Panc1 (cell line): ENCODE results near the gene MS4A6A. TPM values are rescaled to one million over a fixed set of nuclear protein-coding genes. Genes with fewer than 3 reads are reported as not detected.

Source experiments
- ATAC-seq: fragments of 200-7000 bp; cut with Tn5 transposase; 2 replicates; pipeline ENCODE4 v1.9.1; 2020; ENCODE audit warnings: mild to moderate bottlenecking, moderate library complexity
- BruUV-seq: library from RNA; stranded (reverse); fragments of 400-500 nt; replicated peaks from 2 replicates; lab custom pipeline; 2021; lab: Mats Ljungman, UMichigan
- CTCF ChIA-PET: fragments of 300-600 bp; sonication (Branson Sonifier 250); formaldehyde crosslinking; loops from one replicate; lab custom pipeline; 2022; ENCODE audit warnings: antibody characterized with exemption; lab: Charles Lee
- POLR2A ChIA-PET: fragments of 300-600 bp; sonication (Branson Sonifier 250); formaldehyde crosslinking; loops from one replicate; lab custom pipeline; 2022; ENCODE audit warnings: antibody characterized with exemption; lab: Charles Lee
- DNase-seq: peaks from one replicate; pipeline ENCODE4 v3.0.0-alpha.2; 2010; ENCODE audit warnings: low read depth, low spot score
- H3K27ac ChIP-seq: 2 replicates; pipeline ENCODE4 v1.5.1; 2011; ENCODE audit warnings: mild to moderate bottlenecking, low read length, inconsistent platforms
- H3K27me3 ChIP-seq: fragments of 200-500 bp; sonication (Bioruptor generic); 2 replicates; pipeline ENCODE4 v1.6.0; 2014; ENCODE audit warnings: low read length, inconsistent platforms; ENCODE audit not compliant: control insufficient read depth, insufficient read depth
- H3K36me3 ChIP-seq: fragments of 200-500 bp; sonication (Bioruptor generic); 2 replicates; pipeline ENCODE4 v1.5.1; 2014; ENCODE audit warnings: inconsistent platforms, mild to moderate bottlenecking, low read length, moderate library complexity; ENCODE audit not compliant: control insufficient read depth, insufficient read depth
- H3K4me1 ChIP-seq: 2 replicates; pipeline ENCODE4 v1.5.1; 2011; ENCODE audit warnings: inconsistent platforms, mild to moderate bottlenecking, low read length, moderate library complexity; ENCODE audit not compliant: control insufficient read depth, insufficient read depth
- H3K4me3 ChIP-seq, 2 experiments: 2 replicates each; pipeline ENCODE4 v1.5.1; 2011 to 2012; ENCODE audit warnings: low read depth in 2 of 2, low read length in 2 of 2, mild to moderate bottlenecking in 2 of 2, inconsistent platforms in 1 of 2, moderate library complexity in 1 of 2
- H3K9me3 ChIP-seq: fragments of 200-500 bp; sonication (Bioruptor generic); 2 replicates; pipeline ENCODE4 v1.5.1; 2014; ENCODE audit warnings: low read depth, mild to moderate bottlenecking, inconsistent platforms, low read length, moderate library complexity; ENCODE audit not compliant: control insufficient read depth, insufficient read depth
- POLR2AphosphoS5 ChIP-seq: IDR thresholded peaks from 2 replicates; pipeline ENCODE4 v1.6.1; 2012; ENCODE audit warnings: mild to moderate bottlenecking, low read depth, low read length, moderate library complexity
- SIN3A ChIP-seq: IDR thresholded peaks from 2 replicates; pipeline ENCODE4 v1.6.1; 2012; ENCODE audit warnings: low read depth, mild to moderate bottlenecking, low read length, moderate library complexity, borderline replicate concordance; ENCODE audit not compliant: insufficient read depth
- TCF7L2 ChIP-seq: IDR thresholded peaks from 2 replicates; pipeline ENCODE4 v1.6.1; 2011; ENCODE audit warnings: mild to moderate bottlenecking, low read depth, low read length, inconsistent platforms
- in situ Hi-C: cut with HindIII; loops from 2 replicates; pipeline ENCODE4 v1.10.0; 2016; ENCODE audit warnings: low sequenced_read_pairs, low pct_unique_long_range_greater_than_20kb
- intact Hi-C: fragments of 100-400 bp; cut with micrococcal nuclease; formaldehyde crosslinking; loops from one replicate; pipeline ENCODE4 v1.10.0; 2022; ENCODE audit not compliant: unreplicated experiment
- total RNA-seq: library from RNA; stranded (reverse); gene quantifications from one replicate; pipeline ENCODE4 v1.2.1, GENCODE V29; 2021; ENCODE audit not compliant: unreplicated experiment
- TF ChIP-seq, protein P1 (sequence below): fragments of 450-650 bp; IDR thresholded peaks from 2 replicates; pipeline ENCODE4 v1.5.1; 2017; ENCODE audit warnings: mild to moderate bottlenecking
- TF ChIP-seq, protein P2 (sequence below), 2 experiments: IDR thresholded peaks; 2 replicates each; pipeline ENCODE4 v1.6.1; 2011 to 2012; ENCODE audit warnings: low read depth in 2 of 2, control low read depth in 1 of 2, low read length in 1 of 2, mild to moderate bottlenecking in 1 of 2, moderate library complexity in 1 of 2; ENCODE audit not compliant: insufficient read depth in 1 of 2

Gene MS4A6A
- total RNA-seq, 1 experiment from 2014 or later: not detected

GRCh38 chr11:60133917-60134316, 49.0 kb downstream of the MS4A6A start:
- no peaks in the 10 kb centered on the region for H3K27me3 ChIP-seq
- no peak overlapping the region for H3K27ac ChIP-seq
- TF ChIP-seq, protein P1, sequence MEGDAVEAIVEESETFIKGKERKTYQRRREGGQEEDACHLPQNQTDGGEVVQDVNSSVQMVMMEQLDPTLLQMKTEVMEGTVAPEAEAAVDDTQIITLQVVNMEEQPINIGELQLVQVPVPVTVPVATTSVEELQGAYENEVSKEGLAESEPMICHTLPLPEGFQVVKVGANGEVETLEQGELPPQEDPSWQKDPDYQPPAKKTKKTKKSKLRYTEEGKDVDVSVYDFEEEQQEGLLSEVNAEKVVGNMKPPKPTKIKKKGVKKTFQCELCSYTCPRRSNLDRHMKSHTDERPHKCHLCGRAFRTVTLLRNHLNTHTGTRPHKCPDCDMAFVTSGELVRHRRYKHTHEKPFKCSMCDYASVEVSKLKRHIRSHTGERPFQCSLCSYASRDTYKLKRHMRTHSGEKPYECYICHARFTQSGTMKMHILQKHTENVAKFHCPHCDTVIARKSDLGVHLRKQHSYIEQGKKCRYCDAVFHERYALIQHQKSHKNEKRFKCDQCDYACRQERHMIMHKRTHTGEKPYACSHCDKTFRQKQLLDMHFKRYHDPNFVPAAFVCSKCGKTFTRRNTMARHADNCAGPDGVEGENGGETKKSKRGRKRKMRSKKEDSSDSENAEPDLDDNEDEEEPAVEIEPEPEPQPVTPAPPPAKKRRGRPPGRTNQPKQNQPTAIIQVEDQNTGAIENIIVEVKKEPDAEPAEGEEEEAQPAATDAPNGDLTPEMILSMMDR: no peak
- TF ChIP-seq SIN3A (no peak), POLR2AphosphoS5 (no peak), TCF7L2 (no peak)
- TF ChIP-seq, protein P2, sequence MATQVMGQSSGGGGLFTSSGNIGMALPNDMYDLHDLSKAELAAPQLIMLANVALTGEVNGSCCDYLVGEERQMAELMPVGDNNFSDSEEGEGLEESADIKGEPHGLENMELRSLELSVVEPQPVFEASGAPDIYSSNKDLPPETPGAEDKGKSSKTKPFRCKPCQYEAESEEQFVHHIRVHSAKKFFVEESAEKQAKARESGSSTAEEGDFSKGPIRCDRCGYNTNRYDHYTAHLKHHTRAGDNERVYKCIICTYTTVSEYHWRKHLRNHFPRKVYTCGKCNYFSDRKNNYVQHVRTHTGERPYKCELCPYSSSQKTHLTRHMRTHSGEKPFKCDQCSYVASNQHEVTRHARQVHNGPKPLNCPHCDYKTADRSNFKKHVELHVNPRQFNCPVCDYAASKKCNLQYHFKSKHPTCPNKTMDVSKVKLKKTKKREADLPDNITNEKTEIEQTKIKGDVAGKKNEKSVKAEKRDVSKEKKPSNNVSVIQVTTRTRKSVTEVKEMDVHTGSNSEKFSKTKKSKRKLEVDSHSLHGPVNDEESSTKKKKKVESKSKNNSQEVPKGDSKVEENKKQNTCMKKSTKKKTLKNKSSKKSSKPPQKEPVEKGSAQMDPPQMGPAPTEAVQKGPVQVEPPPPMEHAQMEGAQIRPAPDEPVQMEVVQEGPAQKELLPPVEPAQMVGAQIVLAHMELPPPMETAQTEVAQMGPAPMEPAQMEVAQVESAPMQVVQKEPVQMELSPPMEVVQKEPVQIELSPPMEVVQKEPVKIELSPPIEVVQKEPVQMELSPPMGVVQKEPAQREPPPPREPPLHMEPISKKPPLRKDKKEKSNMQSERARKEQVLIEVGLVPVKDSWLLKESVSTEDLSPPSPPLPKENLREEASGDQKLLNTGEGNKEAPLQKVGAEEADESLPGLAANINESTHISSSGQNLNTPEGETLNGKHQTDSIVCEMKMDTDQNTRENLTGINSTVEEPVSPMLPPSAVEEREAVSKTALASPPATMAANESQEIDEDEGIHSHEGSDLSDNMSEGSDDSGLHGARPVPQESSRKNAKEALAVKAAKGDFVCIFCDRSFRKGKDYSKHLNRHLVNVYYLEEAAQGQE (IDR thresholded peaks at IDR 0.05; ENCODE audit: insufficient read depth in 1 of 2, low read depth in 2 of 2, low read length in 1 of 2): no peak
- no peaks in the 10 kb centered on the region for H3K4me1 ChIP-seq
- H3K4me3 ChIP-seq: no peak overlapping the region
- no peak for ATAC-seq
- POLR2A ChIA-PET: no interaction called here
- in situ Hi-C loops (no loop called here), intact Hi-C loops (loop anchor here (5.0 kb wide), 1 partner anchor 92 kb away; the partner anchor contains the start of gene OOSP2)
- BruUV-seq: no TSS peak
- CTCF ChIA-PET: no interaction called here
- DNase-seq: no peak
- no peaks in the 10 kb centered on the region for H3K9me3 ChIP-seq
- H3K36me3 ChIP-seq: no peaks in the 10 kb centered on the region

DNA sequence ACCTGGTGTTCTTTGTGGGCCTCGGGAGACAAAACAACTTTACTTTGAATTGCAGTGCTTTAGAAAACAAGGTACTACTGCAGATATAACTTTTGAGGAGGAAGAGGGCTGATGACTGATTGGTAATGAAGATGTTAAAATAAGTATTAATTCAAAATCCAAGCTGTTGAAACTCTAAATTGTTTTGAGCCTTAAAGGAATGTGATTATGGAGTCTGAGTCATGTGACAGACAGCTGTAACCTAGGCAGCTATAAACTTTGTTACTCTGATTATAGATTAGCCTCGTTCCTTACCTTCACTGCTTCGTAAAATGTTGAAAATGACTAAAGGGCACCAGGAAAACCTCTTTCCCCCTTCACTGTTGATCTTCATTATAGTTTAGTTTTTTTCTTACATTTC, 51.0 kb downstream of the MS4A6A start:
- H3K9me3 ChIP-seq: no peaks in the 10 kb centered on the region
- intact Hi-C loops: loop anchor here (2.0 to 5.0 kb wide), 2 partner anchors 90 to 309 kb away; partner anchors contain the start of gene OOSP2
- no peak overlapping the region for H3K27ac ChIP-seq
- ChIA-PET CTCF (interaction anchor here (1.1 kb wide), 1 partner anchor 420 kb away, joined by 3 read pairs; no protein-coding TSS in a partner anchor), POLR2A (no interaction called here)
- no peaks in the 10 kb centered on the region for H3K4me1 ChIP-seq
- no TSS peak for BruUV-seq
- DNase-seq (no peak), ATAC-seq (no peak)
- TF ChIP-seq, protein P1: no peak
- TF ChIP-seq, protein P2 (IDR thresholded peaks at IDR 0.05; ENCODE audit: insufficient read depth in 1 of 2, low read depth in 2 of 2, low read length in 1 of 2): no peak
- TF ChIP-seq TCF7L2 (no peak), POLR2AphosphoS5 (no peak)
- H3K36me3 ChIP-seq: no peaks in the 10 kb centered on the region
- in situ Hi-C loops: no loop called here
- H3K4me3 ChIP-seq: no peak overlapping the region
- H3K27me3 ChIP-seq: no peaks in the 10 kb centered on the region
